Measurements from ENCODE around the gene ETFB.

ETFB gene

DNA sequence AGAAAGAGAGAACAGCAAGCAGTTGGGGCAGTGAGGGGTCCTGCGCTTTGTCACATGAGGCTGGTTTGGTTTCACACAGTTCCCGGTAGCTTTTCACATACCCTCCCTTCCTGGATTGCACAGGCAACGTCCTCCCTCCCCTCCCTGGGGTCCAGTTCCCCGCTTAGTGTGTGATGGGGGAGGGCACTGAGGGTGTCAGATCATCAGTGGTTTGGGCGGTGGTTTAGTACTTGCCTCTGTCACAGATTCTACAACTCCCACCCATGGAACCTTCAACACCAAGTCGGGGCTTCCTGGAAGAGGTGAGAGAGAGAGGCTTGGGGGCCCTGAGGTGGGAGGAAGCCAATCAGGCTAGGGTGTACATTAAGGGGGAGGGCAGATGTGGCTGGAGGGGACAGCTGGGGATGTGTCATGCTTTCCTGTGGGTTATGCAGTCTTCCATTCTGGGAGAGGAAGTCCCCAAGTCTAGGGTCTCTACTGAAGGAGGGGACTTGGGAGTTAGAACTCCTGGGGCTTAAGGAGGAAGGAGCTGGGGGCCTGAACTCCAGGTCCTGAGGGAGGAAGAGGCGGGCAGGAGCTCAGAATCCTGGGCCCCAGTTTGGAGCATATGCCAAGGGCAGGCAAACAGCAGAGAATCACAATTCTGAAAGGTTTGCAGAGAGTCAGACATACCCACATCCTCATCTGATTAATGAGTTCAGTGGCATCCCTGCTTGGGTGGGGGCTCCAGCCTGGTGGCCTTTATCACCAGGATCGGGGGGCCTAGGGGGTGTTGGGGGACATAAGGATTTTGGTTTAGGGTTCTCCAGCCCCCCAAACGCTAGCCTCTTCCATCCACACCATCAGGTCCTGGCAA lies 6.7 kb upstream of the ETFB start, which contains the start of gene NKG7:
TSS of gene NKG7 (minus strand) at position 6 of the 856 bp plus-strand sequence. CDS start 119 bp downstream, outside the sequence.
- DNase-seq (ENCODE audit: low read depth): peak; percentile 51

DNA sequence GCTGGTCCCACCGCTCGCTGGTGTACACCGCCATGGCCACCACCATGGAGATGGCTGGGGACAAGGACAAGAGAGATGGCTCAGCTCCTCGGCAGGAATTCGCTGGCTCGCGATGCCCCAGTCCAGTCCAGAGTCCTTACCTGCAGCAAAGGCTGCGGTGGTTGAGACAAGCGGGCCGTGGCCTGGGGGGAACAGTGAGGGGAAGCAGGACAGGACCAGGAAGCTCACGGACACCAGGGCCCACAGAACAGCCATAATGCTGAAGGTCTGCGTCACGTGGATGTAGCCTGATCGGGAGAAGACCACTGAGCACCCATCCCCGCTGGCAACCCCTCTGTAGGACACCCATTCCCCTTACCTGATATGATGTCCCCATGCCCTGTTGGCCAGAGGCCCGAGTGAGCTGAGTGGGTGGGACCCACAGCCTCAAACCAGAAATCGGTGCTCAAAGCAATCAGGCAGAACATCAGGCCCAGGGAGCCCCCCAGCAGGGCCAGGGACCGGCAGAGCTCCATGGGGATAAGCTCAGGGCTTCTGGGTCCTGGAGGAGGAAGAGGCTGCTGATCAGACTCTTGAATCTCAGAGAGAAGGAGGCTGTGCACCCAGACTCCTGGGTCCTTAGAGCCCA lies 5.9 kb upstream of the ETFB start:
- no peak for DNase-seq (ENCODE audit: low read depth)

DNA sequence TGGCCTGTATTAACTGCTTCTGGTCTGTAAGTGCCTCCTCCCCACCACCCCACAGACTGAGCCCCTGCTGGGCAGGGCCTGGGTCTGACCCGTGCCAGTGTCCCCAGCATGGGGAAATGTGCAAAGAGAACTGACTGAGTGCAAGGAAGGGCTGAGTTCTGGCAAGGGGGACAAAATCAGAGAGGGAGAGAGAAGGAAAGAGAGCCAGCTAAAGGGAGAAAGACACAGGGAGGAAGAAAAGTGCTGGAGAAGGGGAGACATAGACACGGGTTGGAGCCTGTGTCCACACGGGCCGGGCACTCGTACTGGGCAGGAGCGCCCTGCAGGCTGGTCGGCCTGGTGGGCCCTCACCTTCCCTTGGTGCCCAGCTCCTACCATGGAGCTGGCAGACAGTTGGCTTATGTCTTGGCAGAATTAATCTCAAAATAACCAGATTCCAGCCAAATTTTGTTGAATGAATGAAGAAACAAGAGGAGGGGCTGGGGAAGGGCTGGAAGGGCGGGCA lies 5.0 kb upstream of the ETFB start:
- no peak for DNase-seq (ENCODE audit: low read depth)

DNA sequence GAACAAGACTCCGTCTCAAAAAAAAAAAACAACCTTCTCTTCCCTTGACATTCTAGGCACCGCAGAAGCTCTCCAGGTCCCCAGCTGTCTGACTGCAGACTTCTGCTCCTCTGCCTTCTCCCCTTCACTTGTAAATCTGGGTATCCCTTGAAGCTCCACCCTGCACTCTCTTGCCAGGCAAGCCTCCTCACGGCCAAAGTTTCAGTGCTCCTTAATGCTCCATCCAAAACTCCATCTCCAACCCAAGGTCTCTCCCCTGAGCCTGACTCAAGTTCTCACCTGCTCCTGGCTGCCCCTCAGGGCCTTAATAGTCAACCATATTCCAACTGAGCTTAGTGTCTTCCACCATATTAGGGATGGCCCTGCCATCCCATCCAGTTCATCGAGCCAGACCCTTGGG lies 4.0 kb upstream of the ETFB start:
- DNase-seq (ENCODE audit: low read depth): no peak

DNA sequence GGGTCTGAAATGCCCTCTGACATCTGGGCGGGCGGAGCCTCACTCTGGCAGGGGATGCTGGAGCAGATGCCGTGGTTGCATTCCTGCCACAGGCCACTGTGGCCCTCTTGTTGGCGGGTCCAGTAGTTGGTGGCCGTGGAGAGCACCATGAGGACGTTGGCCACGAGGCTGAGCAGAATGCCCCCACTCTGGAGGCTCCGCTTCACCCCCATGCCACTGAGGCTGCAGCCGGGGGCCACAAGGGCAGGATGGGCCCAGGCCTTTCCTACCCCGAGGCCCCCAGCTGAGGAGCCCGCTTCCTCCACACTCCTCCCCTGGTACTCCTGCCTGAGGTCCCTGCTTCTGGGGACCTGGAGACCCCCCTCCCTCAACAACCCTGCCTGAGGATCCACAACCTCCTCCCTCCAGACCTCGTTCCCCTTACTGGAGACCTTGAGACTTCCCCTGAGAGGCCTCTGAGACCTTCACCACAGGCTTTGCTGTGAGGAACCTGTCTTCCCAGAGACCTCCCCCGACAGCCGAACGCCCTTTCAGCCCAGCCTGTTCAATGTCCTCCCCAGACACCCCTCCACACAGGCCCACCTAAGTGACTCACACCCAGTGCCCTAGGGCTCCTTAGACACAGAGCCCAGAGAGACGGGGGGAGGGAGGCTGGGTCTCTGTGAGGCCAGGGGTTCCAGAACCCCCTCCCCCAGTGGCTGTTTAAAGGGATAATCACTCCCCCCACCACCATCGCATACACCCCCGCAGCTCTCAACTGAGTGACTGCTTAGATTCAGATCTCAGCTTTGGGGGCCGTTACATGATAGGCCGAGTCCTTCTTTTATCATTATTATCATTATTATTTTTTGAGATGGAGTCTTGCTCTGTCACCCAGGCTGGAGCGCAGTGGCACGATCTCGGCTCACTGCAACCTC lies 2.4 kb upstream of the ETFB start, which contains the start of gene CLDND2:
TSS of gene CLDND2 (minus strand) at position 638 of the 917 bp plus-strand sequence. CDS start at position 212, 426 bp downstream.
- no peak for DNase-seq (ENCODE audit: low read depth)

DNA sequence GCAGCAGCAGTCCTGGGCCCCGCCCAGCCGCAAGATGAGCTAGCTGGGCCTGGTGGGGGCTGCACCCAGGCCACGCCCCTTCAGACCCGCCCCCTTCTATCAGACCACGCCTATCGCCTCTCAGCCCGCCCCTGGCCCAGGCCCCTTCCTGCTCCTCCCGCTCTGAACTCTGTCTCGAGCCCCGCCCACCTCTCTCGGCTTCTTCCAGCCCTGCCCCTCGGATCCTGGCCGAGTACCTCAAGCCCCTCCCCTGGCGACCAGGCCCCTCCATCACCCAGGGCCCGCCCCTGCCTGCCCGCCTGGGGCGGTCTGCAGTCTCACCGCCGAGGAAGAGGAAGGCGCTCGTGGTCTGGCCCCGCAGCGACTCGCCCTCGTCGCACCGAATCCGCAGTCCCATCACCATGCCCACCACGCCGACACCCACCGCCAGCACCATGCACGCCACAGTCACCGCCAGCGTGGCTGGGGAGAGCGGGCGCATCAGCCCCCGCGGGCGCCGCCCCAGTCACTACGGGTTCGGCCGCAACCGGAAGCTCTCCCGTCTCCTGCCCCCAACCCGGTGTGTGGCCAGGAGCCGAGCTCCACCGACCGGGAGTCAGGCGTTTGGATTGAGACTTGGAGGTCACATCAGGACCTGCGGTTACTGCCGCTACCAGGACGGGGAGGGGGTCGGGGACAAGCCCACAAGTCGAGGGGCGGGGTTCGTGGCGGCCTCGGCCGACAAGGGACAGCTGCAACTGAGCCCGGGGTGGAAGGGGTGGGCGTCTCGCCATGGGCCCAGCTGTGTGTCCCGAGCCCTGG lies 1.6 kb upstream of the ETFB start:
- peak; percentile 93 for DNase-seq (ENCODE audit: low read depth)

DNA sequence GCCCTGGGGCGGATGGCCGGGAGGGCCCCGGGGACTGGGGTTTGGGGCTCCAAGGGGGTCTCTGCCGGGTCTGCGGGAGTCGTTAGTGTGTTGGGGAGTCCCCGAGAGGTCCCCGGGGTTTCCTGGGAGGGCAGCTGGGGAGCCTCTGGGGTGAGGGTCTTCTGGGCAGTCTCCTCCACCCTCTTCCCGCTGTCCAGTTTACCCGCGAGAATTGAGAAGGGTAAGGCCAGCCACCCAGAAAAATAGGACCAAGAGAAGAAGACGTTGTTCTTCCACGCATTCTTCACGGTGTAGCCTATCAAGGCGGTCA lies 1.0 kb upstream of the ETFB start:
- DNase-seq (ENCODE audit: low read depth): no peak

DNA sequence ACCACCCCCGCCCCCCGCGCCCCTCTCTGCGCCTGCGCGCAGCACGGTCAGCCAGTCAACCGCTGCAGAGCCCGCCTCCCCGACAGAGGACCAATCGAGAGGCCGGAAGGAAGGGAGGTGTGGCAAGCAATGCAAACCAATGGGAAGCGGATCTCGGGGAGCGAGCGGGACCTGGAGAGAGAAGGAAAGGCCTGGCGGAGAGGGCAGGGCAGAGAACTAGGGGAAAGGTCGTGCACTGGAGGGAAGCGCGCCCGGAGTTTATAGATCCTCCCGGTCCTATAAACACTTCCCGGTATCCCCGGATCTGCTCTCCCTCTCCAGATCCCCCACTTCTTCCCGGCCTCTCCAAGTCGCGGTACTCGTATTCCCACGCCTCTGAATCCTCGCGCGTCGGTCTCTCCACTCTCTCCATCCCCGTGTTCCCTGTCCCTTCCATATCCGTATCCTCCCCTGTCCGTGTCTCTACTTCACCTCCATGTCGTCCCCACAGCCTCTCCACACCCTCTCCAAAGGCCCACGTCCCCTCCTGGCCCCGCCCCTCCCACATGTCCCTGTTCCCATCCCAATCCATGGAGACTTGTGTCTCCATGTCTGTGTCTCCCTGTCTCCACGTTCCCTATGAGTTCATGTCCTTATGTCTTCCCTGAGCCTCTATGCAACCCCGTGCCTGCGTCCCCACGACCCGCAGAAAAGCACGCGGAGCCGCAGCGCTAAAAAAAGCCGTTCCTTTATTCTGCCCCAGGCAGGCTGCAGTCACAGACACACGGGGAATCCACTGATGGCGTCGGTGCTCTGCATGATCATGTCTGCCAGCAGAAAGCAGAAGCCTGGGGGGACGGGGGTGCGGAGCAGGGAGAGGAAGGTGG lies 434 bp upstream of the ETFB start:
- peak; percentile 87 for DNase-seq (ENCODE audit: low read depth)

DNA sequence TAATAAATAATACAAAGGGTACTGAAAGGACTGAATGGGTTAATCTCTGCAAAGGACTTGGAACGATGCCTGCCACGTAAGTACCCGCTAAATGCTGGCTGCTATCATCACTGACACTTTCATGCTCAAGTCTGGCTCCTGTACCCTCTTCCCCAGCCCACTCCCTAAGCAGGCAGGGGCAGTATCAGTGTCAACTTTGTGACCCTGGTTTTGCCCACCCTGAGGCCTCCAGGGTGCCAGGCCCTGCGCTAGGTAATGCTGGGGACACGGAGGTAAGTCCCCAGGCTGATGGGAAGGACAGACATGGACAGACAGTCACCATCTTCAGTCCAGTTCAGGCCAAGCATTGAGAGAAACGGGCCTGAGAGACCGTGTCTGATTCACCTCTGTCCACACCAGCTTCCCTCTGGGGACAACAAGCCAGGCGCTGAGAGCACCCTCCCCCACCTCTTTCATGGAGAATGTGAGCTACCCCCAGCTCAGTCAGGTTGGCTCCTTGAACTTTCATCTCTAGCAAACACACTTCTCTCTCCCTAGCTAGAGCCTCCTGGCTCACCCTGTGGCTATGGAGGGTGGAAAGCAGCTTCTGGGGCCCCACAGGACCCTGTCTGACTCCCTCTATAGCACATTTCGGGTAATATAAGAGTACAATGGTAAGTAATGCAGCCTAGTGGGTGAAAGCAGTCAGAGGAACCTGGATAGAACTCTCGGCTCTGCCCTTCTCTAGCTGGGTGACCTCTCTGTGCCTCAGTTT lies 800 bp downstream of the ETFB start:
- no peak for DNase-seq (ENCODE audit: low read depth)

DNA sequence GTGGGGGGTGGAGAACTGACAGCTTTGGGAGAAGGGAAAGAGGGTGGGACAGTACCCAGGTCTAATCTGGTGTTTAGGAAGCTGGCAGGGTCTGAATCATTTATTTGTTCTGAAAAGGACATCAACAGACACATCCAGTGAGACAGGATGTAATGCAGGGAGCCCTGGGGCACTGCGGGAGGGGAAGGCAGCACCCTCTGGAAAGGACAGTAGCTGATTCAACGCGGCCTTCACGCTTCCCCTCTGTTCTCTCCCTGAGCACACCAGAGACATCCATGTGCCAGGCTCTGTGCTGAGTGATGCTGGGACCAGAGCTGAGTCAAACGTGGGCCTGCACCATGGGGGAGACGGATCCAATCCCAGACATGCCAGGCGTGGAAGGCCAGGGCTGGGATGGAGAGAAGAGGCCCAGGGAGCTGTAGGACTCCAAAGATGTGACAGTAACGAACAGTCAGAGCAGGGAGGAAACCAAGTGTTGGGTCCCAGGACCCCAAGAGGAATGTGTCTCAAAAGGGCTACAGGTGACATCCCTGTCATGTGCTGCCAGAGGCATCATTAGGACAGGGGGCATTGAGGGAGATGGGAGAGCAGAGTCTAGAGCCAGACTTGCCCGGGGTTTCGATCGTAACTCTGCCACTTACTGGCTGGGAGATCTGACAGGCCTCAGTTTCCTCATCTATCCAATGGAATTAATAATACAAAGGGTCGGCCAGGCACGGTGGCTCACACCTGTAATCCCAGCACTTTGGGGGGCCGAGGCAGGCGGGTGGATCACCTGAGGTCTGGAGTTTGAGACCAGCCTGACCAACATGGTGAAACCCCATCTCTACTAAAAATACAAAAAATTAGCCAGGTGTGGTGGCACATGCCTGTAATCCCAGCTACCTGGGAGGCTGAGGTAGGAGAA lies 1.7 kb downstream of the ETFB start:
- DNase-seq (ENCODE audit: low read depth): no peak

DNA sequence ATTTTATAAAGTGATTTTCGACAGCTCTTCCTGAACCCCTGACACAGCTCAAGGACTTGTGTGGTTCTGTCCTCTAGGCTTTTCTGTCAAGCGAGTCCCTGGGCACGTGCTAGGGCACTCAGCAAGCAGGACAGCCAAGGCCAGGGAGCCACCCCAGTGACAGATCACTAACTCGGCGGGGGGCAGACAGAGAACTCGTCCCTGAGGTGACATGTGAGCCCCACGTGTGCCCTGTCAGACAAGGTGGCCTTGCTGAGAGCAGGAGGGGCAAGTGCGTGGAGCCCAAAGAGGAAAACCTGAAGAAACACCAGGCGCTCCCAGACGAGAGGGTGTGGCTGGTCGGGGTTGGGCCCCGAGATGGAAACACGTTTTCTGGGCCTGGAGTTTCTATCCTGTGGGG lies 4.9 kb downstream of the ETFB start:
- DNase-seq (ENCODE audit: low read depth): no peak

DNA sequence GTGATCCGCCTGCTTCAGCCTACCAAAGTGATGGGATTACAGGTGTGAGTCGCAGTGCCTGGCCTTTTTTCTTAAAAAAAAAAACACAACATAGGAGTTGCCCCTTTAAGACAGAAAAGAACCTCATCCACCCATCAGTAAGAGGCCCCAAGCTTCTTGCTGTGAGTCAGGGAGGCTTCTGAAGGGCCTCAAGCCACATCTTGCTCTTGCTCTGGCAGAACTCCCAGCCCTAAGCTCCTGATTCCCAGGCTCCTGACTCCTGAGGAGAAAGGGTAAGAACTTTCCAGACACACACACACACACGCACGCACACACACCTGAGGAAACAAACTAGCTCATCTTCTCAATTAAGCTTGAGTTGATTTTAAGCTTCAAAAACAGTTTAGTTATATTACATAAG lies 6.9 kb downstream of the ETFB start:
- no peak for DNase-seq (ENCODE audit: low read depth)

DNA sequence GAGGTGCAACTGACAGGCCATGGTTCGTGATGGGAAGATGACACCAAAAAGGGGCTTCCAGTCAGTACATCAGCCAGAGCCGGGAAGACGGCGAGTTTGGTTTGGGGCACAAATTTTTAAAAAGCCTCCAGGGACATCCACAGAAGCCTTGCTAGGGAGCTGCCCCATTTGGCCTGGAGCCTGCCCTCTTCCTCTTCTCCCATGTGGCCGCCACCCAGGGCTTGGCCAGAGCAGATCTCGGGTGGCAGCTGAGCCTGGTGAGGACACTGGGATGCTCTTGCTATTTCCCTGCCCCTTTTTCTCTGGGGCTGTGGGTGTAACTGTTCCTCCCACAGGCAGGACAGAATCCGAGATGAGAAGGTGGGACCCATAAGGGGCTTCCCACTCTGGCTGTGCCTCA lies 8.2 kb downstream of the ETFB start:
- DNase-seq (ENCODE audit: low read depth): no peak

DNA sequence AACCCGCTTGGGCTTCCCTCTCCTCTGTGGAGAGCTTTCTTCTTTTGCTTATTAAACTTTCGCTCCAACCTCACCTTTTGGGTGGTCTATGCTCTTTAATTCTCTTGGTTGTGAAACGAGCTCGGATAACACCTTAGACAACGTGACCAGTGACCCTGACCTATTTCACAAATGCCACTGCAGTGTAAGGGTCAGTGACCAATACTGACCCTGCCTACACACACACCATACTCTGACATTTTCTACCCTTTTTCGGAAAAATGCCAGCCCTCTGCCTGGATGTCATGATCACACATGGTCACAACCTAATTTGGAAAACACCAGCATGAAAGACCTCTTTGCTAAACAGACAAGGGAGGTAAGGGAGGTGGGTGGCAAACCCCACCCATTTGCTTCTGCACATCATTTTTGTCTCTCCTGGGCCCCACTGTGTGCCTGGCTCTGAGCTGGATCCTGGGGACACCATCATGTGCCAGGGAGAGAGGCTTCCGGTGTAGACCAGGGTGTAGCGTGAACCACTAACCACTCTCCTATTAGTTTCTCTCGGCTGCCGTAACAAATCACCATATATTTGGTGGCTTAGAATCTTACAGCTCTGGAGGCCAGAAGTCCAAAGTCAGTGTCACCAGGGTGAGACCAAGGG lies 9.9 kb downstream of the ETFB start:
- DNase-seq (ENCODE audit: low read depth): no peak

DNA sequence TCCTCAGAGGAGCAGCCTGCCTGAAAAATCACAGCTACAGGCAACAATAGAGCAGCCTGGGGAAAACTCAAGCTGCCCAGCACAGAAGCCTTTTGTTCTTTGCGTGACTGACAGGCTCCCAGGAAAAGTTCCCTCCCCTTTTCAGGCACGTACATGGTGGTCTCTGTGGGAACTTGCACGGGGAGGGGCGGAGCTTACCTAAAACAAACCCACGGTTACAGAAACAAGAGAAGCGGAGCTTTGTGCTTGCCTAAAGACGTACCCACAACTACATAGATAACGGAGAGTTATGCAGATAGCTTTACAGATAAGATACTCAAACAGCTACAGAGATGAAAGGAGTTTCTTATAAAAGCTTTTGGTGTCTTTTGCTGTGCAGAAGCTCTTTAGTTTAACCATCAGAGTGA lies 11.4 kb downstream of the ETFB start:
- no peak for DNase-seq (ENCODE audit: low read depth)

DNA sequence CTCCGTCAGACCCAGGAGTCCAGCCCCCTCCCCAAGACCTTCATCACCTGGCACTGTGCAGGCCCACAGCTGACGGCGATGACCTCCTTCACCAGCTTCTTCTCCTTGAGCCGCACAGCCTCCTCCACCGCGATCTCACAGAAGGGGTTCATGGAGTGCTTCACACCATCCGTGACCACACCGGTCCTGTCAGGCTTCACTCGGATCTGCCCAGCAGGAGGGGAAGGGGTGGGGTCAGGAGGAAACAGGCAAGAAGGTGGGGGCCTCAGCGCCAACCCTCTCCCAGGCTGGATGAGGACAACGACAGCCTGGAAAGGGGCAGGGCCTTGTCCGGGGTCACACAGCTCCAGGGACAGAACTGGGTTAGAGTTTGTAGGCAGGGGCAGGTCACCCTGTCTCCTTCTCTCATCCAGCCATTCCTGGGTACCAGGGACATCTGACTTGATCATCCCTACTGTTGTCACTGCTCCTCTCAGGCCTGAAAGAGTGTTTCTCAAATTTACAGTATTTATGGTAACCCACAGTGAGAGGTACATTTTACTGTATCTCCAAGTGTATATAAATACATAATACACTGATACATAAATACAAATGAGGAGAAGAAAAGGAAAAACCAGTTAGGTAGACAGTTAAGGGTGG lies 12.0 kb downstream of the ETFB start:
- DNase-seq (ENCODE audit: low read depth): no peak

DNA sequence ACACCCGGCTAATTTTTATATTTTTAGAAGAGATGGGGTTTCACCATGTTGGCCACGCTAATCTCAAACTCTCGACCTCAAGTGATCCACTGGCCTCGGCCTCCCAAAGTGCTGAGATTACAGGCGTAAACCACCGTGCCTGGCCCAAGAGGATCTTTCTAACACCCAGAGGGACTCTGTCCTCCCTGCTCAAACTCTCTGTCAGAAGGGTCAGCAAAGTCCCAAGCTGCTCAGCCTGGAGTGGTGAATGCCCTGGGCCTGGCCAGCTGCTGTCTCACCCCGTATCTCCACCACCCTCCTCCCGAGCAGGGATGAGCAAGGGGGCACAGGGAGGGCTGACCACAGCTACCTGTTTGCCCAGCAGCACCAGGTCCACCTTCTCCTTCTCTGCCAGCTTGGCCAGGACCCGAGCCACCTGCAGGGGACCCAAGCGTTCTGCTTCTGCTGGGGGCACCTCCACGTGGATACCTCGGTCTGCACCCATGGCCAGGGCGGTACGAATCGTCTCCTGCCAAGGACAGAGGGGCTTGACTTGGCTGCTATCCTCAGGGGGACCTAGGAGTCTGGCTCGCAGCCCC lies 13.3 kb downstream of the ETFB start:
- no peak for DNase-seq (ENCODE audit: low read depth)
